ENCODE data around the gene CMYA5.

The CMYA5 gene

GRCh38 chr5:79707535-79707934 lies 17.9 kb downstream of the CMYA5 start:
- Histone ChIP-seq H3K4me3 (ENCODE audit: low read length) (no peak overlapping the region), H3K4me1 (ENCODE audit: low read length) (peaks cover 17% of the 10 kb centered on the region), H3K9me3 (ENCODE audit: insufficient read depth, low read length) (no peaks in the 10 kb centered on the region), H3K27ac (ENCODE audit: low read length) (no peak overlapping the region), H3K4me2 (ENCODE audit: low read length) (peak overlapping the region; percentile 7; the same call in 1 of the 2 replicates), H3K79me2 (ENCODE audit: low read length) (no peaks in the 10 kb centered on the region), H3K9ac (ENCODE audit: low read length) (no peak overlapping the region), H3K27me3 (ENCODE audit: low read depth, low read length) (no peaks in the 10 kb centered on the region), H3K36me3 (replicated peaks; ENCODE audit: low read depth, low read length) (no peaks in the 10 kb centered on the region), H4K20me1 (ENCODE audit: insufficient read depth, low read length) (no peaks in the 10 kb centered on the region), H2AFZ (ENCODE audit: low read depth, low read length) (no peak overlapping the region)
- no peak for TF ChIP-seq CTCF (IDR thresholded peaks at IDR 0.05; ENCODE audit: low read depth, low read length)
- TF ChIP-seq EZH2phosphoT487 (IDR thresholded peaks at IDR 0.05; ENCODE audit: low read depth) = no peak

- TF ChIP-seq EZH2phosphoT487 (IDR thresholded peaks at IDR 0.05; ENCODE audit: low read depth) (no peak), CTCF (IDR thresholded peaks at IDR 0.05; ENCODE audit: low read depth, low read length) (no peak)
- H3K27me3 ChIP-seq (ENCODE audit: low read depth, low read length) = no peaks in the 10 kb centered on the region
- H3K4me2 ChIP-seq (ENCODE audit: low read length) = no peak overlapping the region
- no peaks in the 10 kb centered on the region for H3K9me3 ChIP-seq (ENCODE audit: insufficient read depth, low read length)
- H3K79me2 ChIP-seq (ENCODE audit: low read length) = no peaks in the 10 kb centered on the region
- no peak overlapping the region for H3K9ac ChIP-seq (ENCODE audit: low read length)
- H3K4me3 ChIP-seq (ENCODE audit: low read length) = no peak overlapping the region
- no peaks in the 10 kb centered on the region for H3K36me3 ChIP-seq (replicated peaks; ENCODE audit: low read depth, low read length)
- H3K27ac ChIP-seq (ENCODE audit: low read length) = no peak overlapping the region
- no peaks in the 10 kb centered on the region for H4K20me1 ChIP-seq (ENCODE audit: insufficient read depth, low read length)
- peaks cover 3% of the 10 kb centered on the region for H3K4me1 ChIP-seq (ENCODE audit: low read length)
- no peak overlapping the region for H2AFZ ChIP-seq (ENCODE audit: low read depth, low read length)
Measured at GRCh38 chr5:79712741-79713140, 23.1 kb downstream of the CMYA5 start.

- TF ChIP-seq EZH2phosphoT487 (IDR thresholded peaks at IDR 0.05; ENCODE audit: low read depth) (no peak), CTCF (IDR thresholded peaks at IDR 0.05; ENCODE audit: low read depth, low read length) (no peak)
- Histone ChIP-seq H3K79me2 (ENCODE audit: low read length) (no peaks in the 10 kb centered on the region), H3K27ac (ENCODE audit: low read length) (no peak overlapping the region), H3K4me3 (ENCODE audit: low read length) (no peak overlapping the region), H3K9ac (ENCODE audit: low read length) (no peak overlapping the region), H3K9me3 (ENCODE audit: insufficient read depth, low read length) (no peaks in the 10 kb centered on the region), H3K36me3 (replicated peaks; ENCODE audit: low read depth, low read length) (no peaks in the 10 kb centered on the region), H2AFZ (ENCODE audit: low read depth, low read length) (no peak overlapping the region), H4K20me1 (ENCODE audit: insufficient read depth, low read length) (no peaks in the 10 kb centered on the region), H3K4me1 (ENCODE audit: low read length) (no peaks in the 10 kb centered on the region), H3K27me3 (ENCODE audit: low read depth, low read length) (no peaks in the 10 kb centered on the region), H3K4me2 (ENCODE audit: low read length) (no peak overlapping the region)
Measured at GRCh38 chr5:79713727-79714126, 24.1 kb downstream of the CMYA5 start.

- Histone ChIP-seq H3K9me3 (ENCODE audit: insufficient read depth, low read length) (peaks cover 10% of the 10 kb centered on the region), H2AFZ (ENCODE audit: low read depth, low read length) (no peak overlapping the region), H4K20me1 (ENCODE audit: insufficient read depth, low read length) (no peaks in the 10 kb centered on the region), H3K4me1 (ENCODE audit: low read length) (no peaks in the 10 kb centered on the region), H3K4me2 (ENCODE audit: low read length) (no peak overlapping the region), H3K27ac (ENCODE audit: low read length) (no peak overlapping the region), H3K9ac (ENCODE audit: low read length) (no peak overlapping the region), H3K4me3 (ENCODE audit: low read length) (no peak overlapping the region), H3K79me2 (ENCODE audit: low read length) (no peaks in the 10 kb centered on the region), H3K36me3 (replicated peaks; ENCODE audit: low read depth, low read length) (no peaks in the 10 kb centered on the region), H3K27me3 (ENCODE audit: low read depth, low read length) (no peaks in the 10 kb centered on the region)
- TF ChIP-seq EZH2phosphoT487 (IDR thresholded peaks at IDR 0.05; ENCODE audit: low read depth) (no peak), CTCF (IDR thresholded peaks at IDR 0.05; ENCODE audit: low read depth, low read length) (no peak)
Measured at GRCh38 chr5:79716839-79717238, 27.2 kb downstream of the CMYA5 start.
